Panc1 (cell line): ENCODE results near the gene CIB2. TPM values are rescaled to one million over a fixed set of nuclear protein-coding genes. Genes with fewer than 3 reads are reported as not detected.

ENCODE experiments used
- ATAC-seq: fragments of 200-7000 bp; cut with Tn5 transposase; 2 replicates; pipeline ENCODE4 v1.9.1; 2020; ENCODE audit warnings: mild to moderate bottlenecking, moderate library complexity
- BruUV-seq: library from RNA; stranded (reverse); fragments of 400-500 nt; replicated peaks from 2 replicates; lab custom pipeline; 2021; lab: Mats Ljungman, UMichigan
- CTCF ChIA-PET: fragments of 300-600 bp; sonication (Branson Sonifier 250); formaldehyde crosslinking; loops from one replicate; lab custom pipeline; 2022; ENCODE audit warnings: antibody characterized with exemption; lab: Charles Lee
- POLR2A ChIA-PET: fragments of 300-600 bp; sonication (Branson Sonifier 250); formaldehyde crosslinking; loops from one replicate; lab custom pipeline; 2022; ENCODE audit warnings: antibody characterized with exemption; lab: Charles Lee
- DNase-seq: peaks from one replicate; pipeline ENCODE4 v3.0.0-alpha.2; 2010; ENCODE audit warnings: low read depth, low spot score
- H3K27ac ChIP-seq: 2 replicates; pipeline ENCODE4 v1.5.1; 2011; ENCODE audit warnings: mild to moderate bottlenecking, low read length, inconsistent platforms
- H3K27me3 ChIP-seq: fragments of 200-500 bp; sonication (Bioruptor generic); 2 replicates; pipeline ENCODE4 v1.6.0; 2014; ENCODE audit warnings: low read length, inconsistent platforms; ENCODE audit not compliant: control insufficient read depth, insufficient read depth
- H3K36me3 ChIP-seq: fragments of 200-500 bp; sonication (Bioruptor generic); 2 replicates; pipeline ENCODE4 v1.5.1; 2014; ENCODE audit warnings: inconsistent platforms, mild to moderate bottlenecking, low read length, moderate library complexity; ENCODE audit not compliant: control insufficient read depth, insufficient read depth
- H3K4me1 ChIP-seq: 2 replicates; pipeline ENCODE4 v1.5.1; 2011; ENCODE audit warnings: inconsistent platforms, mild to moderate bottlenecking, low read length, moderate library complexity; ENCODE audit not compliant: control insufficient read depth, insufficient read depth
- H3K4me3 ChIP-seq, 2 experiments: 2 replicates each; pipeline ENCODE4 v1.5.1; 2011 to 2012; ENCODE audit warnings: low read depth in 2 of 2, low read length in 2 of 2, mild to moderate bottlenecking in 2 of 2, inconsistent platforms in 1 of 2, moderate library complexity in 1 of 2
- H3K9me3 ChIP-seq: fragments of 200-500 bp; sonication (Bioruptor generic); 2 replicates; pipeline ENCODE4 v1.5.1; 2014; ENCODE audit warnings: low read depth, mild to moderate bottlenecking, inconsistent platforms, low read length, moderate library complexity; ENCODE audit not compliant: control insufficient read depth, insufficient read depth
- POLR2AphosphoS5 ChIP-seq: IDR thresholded peaks from 2 replicates; pipeline ENCODE4 v1.6.1; 2012; ENCODE audit warnings: mild to moderate bottlenecking, low read depth, low read length, moderate library complexity
- REST ChIP-seq, 2 experiments: IDR thresholded peaks; 2 replicates each; pipeline ENCODE4 v1.6.1; 2011 to 2012; ENCODE audit warnings: low read depth in 2 of 2, control low read depth in 1 of 2, low read length in 1 of 2, mild to moderate bottlenecking in 1 of 2, moderate library complexity in 1 of 2; ENCODE audit not compliant: insufficient read depth in 1 of 2
- SIN3A ChIP-seq: IDR thresholded peaks from 2 replicates; pipeline ENCODE4 v1.6.1; 2012; ENCODE audit warnings: low read depth, mild to moderate bottlenecking, low read length, moderate library complexity, borderline replicate concordance; ENCODE audit not compliant: insufficient read depth
- TCF7L2 ChIP-seq: IDR thresholded peaks from 2 replicates; pipeline ENCODE4 v1.6.1; 2011; ENCODE audit warnings: mild to moderate bottlenecking, low read depth, low read length, inconsistent platforms
- in situ Hi-C: cut with HindIII; loops from 2 replicates; pipeline ENCODE4 v1.10.0; 2016; ENCODE audit warnings: low sequenced_read_pairs, low pct_unique_long_range_greater_than_20kb
- intact Hi-C: fragments of 100-400 bp; cut with micrococcal nuclease; formaldehyde crosslinking; loops from one replicate; pipeline ENCODE4 v1.10.0; 2022; ENCODE audit not compliant: unreplicated experiment
- total RNA-seq: library from RNA; stranded (reverse); gene quantifications from one replicate; pipeline ENCODE4 v1.2.1, GENCODE V29; 2021; ENCODE audit not compliant: unreplicated experiment
- TF ChIP-seq, protein P1 (sequence below): fragments of 450-650 bp; IDR thresholded peaks from 2 replicates; pipeline ENCODE4 v1.5.1; 2017; ENCODE audit warnings: mild to moderate bottlenecking

Gene CIB2
- total RNA-seq, 1 experiment from 2014 or later: 37.3 TPM

GRCh38 chr15:78065973-78066946 lies 65.0 kb downstream of the CIB2 start:
- H3K4me1 ChIP-seq: peaks cover 94% of the 10 kb centered on the region
- no TSS peak for BruUV-seq
- H3K9me3 ChIP-seq: no peaks in the 10 kb centered on the region
- H3K27ac ChIP-seq: peak overlapping the region; percentile 96
- DNase-seq (no peak), ATAC-seq (no peak)
- in situ Hi-C loops (no loop called here), intact Hi-C loops (no loop called here)
- H3K27me3 ChIP-seq: no peaks in the 10 kb centered on the region
- ChIA-PET CTCF (interaction anchor here (0.6 to 0.7 kb wide), 2 partner anchors 55 to 130 kb away, joined by 3 to 4 read pairs; no protein-coding TSS in a partner anchor), POLR2A (interaction anchor here (1.2 kb wide), 1 partner anchor 14 kb away, joined by 4 read pairs; no protein-coding TSS in a partner anchor)
- TF ChIP-seq POLR2AphosphoS5 (no peak; the same call in 1 of the 2 replicates), TCF7L2 (peak; percentile 71), SIN3A (no peak)
- TF ChIP-seq, protein P1, sequence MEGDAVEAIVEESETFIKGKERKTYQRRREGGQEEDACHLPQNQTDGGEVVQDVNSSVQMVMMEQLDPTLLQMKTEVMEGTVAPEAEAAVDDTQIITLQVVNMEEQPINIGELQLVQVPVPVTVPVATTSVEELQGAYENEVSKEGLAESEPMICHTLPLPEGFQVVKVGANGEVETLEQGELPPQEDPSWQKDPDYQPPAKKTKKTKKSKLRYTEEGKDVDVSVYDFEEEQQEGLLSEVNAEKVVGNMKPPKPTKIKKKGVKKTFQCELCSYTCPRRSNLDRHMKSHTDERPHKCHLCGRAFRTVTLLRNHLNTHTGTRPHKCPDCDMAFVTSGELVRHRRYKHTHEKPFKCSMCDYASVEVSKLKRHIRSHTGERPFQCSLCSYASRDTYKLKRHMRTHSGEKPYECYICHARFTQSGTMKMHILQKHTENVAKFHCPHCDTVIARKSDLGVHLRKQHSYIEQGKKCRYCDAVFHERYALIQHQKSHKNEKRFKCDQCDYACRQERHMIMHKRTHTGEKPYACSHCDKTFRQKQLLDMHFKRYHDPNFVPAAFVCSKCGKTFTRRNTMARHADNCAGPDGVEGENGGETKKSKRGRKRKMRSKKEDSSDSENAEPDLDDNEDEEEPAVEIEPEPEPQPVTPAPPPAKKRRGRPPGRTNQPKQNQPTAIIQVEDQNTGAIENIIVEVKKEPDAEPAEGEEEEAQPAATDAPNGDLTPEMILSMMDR: no peak
- H3K4me3 ChIP-seq: no peak overlapping the region; a peak in 2 of 4 replicates
- H3K36me3 ChIP-seq: no peaks in the 10 kb centered on the region

- BruUV-seq: no TSS peak
- CTCF ChIA-PET: interaction anchor here (0.6 to 0.7 kb wide), 2 partner anchors 54 to 131 kb away, joined by 3 to 4 read pairs; no protein-coding TSS in a partner anchor
- Histone ChIP-seq H3K4me1 (peaks cover 87% of the 10 kb centered on the region), H3K4me3 (no peak overlapping the region), H3K27me3 (no peaks in the 10 kb centered on the region), H3K36me3 (no peaks in the 10 kb centered on the region), H3K9me3 (no peaks in the 10 kb centered on the region), H3K27ac (peak overlapping the region; percentile 96)
- TF ChIP-seq SIN3A (no peak), TCF7L2 (peak; percentile 51; the same call in 1 of the 2 replicates)
- DNase-seq (no peak), ATAC-seq (peak; percentile 4; the same call in 1 of the 2 replicates)
- intact Hi-C loops (no loop called here), in situ Hi-C loops (no loop called here)
- POLR2A ChIA-PET: no interaction called here
Observed at GRCh38 chr15:78065284-78065872, 65.9 kb downstream of the CIB2 start.

GRCh38 chr15:78064544-78064943 lies 66.7 kb downstream of the CIB2 start:
- Histone ChIP-seq H3K9me3 (no peaks in the 10 kb centered on the region), H3K27ac (peak overlapping the region; percentile 96), H3K36me3 (no peaks in the 10 kb centered on the region), H3K4me1 (peaks cover 86% of the 10 kb centered on the region), H3K27me3 (no peaks in the 10 kb centered on the region), H3K4me3 (no peak overlapping the region)
- ATAC-seq (no peak), DNase-seq (no peak)
- intact Hi-C loops: no loop called here
- BruUV-seq: no TSS peak
- POLR2A ChIA-PET: no interaction called here
- TF ChIP-seq, protein P1: no peak
- no peak for TF ChIP-seq REST (IDR thresholded peaks at IDR 0.05; ENCODE audit: insufficient read depth in 1 of 2, low read depth in 2 of 2, low read length in 1 of 2)
- no peak for TF ChIP-seq SIN3A
- no peak for TF ChIP-seq TCF7L2
- no peak for TF ChIP-seq POLR2AphosphoS5
- in situ Hi-C loops: no loop called here
- CTCF ChIA-PET: no interaction called here
